Activated effector memory CD4-positive, alpha-beta T cell treated with Interleukin-2 at 50 U/mL for 16 hours (primary cell): ENCODE measurements around the gene AKAP10.
"Not testable (repeated sequence)": the region's sequence is repeated elsewhere in the genome, so short reads cannot be mapped to it uniquely, and the experiment has no call there.

ENCODE experiments used
- DNase-seq: peaks from one replicate; pipeline ENCODE4 v3.0.0-alpha.2; 2020

AKAP10 gene, protein sequence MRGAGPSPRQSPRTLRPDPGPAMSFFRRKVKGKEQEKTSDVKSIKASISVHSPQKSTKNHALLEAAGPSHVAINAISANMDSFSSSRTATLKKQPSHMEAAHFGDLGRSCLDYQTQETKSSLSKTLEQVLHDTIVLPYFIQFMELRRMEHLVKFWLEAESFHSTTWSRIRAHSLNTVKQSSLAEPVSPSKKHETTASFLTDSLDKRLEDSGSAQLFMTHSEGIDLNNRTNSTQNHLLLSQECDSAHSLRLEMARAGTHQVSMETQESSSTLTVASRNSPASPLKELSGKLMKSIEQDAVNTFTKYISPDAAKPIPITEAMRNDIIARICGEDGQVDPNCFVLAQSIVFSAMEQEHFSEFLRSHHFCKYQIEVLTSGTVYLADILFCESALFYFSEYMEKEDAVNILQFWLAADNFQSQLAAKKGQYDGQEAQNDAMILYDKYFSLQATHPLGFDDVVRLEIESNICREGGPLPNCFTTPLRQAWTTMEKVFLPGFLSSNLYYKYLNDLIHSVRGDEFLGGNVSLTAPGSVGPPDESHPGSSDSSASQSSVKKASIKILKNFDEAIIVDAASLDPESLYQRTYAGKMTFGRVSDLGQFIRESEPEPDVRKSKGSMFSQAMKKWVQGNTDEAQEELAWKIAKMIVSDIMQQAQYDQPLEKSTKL

DNA sequence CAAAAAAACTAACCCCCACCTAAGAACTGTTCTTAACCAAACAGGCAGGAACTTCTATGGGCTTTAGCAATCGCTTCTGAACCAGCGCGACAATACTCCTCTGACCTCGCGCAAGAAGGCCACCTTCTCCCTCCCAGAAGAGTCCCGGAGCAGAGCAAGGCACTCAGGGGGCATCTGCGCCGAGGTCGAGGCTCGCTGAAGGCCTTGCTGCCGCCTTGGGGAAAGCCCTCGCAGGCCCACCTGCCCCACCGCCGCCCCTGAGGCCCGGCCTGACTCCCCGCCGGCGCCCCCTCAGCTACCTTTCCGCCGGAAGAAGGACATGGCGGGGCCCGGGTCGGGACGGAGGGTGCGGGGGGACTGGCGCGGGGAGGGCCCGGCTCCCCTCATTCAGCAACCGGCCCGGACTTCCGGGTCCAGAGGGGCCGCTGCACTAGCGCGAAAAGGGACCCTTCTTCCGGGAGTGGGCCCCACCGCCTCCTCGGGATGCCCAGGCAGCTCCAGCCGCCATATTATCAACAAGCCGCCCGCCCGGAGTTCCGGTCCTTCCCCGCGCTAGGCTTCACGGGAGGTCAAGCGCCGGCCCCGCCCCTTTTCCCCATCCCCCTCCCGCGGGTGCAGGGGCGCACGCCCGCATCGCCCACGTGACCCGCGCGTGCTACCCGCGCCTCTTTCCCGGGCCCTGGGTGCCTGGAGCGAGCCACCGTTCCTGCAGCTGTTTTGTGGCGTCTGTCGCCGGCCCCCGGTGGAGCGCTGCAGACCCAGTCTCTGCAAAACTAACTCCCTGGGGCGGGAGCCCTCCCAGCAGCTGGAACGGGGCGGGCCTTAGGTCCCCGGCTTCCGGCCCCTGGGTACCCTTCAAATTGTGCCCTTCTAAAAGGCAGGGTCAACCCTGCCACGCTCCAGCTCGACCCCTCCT, at the start of gene AKAP10:
AKAP10 (minus strand) TSS at position 536 of the 916 bp plus-strand sequence; CDS start at position 387, 149 bp downstream.
- DNase-seq, result peak; percentile 89

DNA sequence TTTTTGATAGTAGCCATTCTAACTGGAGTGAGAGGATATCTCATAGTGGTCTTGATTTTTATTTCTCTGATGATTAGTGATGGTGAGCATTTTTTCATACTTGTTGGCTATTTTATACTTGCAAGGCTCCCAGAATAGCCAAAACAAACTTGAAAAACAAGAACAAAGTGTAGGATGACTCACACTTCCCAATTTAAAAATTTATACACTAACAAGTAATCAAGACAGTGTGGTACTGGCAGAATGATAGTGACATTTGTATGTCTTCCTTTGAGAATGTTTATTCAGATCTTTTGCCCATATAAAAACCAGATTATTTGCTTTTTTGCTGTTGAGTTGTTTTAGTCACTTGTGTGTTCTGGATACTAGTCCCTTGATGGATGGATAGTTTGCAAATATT, 49.3 kb upstream of the AKAP10 start:
- DNase-seq, result no peak

DNA sequence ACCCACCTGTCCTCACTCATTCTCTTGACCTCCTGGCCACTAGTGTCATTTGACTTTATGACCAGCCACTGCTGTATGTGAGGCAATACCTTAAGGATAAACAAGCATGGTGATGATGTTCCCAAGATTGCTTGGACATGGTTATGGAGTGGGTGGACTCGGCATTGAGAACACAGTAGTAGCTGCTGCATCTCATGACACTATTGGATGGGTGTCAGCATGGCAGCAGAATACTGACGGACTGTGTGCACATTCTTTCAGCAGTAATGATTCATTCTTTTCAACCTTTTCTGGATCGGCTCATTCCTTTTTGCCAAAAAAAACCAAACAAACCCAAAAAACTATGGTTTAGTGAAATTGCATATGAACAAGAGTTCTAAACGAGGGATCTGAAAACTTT, 45.1 kb upstream of the AKAP10 start:
- DNase-seq, result no peak

DNA sequence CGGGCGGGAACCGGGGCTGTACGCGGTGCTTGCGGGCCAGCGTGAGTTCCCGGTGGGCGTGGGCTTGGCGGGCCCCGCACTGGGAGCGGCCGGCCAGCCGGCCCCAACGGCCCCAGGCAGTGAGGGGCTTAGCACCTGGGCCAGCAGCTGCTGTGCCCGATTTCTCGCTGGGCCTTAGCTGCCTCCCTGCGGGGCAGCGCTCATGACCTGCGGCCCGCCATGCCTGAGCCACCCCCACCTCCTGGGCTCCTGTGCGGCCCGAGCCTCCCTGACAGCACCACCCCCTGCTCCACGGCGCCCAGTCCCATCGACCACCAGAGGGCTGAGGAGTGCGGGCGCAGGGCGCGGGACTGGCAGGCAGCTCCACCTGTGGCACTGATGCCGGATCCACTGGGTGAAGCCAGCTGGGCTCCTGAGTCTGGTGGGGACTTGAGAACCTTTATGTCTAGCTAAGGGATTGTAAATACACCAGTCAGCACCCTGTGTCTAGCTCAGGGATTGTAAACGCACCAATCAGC, 38.9 kb upstream of the AKAP10 start:
- not testable (repeated sequence) for DNase-seq

DNA sequence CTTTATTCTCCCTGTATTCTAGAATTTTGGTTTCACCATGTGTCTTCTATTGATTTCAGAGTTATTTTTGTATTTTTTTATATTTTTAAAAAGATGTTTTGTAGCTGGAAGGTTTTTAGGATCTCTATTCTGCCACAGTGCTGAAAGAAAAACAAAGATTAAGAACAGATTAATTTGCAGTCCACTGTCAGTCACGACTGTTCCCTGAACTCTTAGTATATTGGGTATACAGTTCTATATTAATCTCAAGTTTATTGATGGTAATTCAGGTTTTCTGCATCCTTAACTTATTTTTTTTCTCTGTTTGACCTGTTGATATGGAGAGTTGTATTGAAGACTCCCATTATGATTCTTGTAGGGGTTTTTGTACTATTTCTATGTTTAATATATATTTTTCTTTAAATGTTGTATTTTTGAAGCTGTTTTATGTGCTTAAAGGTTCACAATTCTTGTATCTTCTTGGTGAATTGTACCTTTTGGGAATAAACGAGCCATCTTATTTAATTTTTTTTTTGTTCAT, 34.4 kb upstream of the AKAP10 start:
- DNase-seq, result no peak

DNA sequence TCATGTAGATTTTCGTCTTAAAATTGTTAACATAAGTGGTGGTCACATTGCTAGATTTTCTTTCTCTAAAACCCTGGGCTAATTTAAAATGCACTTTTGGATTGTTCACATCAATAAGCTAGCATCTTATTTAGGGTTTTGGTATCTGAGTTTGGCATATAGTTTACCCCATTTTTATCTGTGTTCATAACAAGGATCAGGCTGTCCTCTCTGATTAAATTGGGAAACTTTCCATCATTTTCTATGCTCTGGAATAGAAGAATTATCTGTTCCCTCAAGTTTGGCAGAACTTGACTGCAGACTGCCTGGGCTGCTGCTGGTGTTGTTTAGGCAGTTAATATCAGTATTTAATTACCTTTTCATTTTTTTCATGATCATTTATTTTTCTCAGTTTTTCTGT, 33.3 kb upstream of the AKAP10 start:
- no peak for DNase-seq

DNA sequence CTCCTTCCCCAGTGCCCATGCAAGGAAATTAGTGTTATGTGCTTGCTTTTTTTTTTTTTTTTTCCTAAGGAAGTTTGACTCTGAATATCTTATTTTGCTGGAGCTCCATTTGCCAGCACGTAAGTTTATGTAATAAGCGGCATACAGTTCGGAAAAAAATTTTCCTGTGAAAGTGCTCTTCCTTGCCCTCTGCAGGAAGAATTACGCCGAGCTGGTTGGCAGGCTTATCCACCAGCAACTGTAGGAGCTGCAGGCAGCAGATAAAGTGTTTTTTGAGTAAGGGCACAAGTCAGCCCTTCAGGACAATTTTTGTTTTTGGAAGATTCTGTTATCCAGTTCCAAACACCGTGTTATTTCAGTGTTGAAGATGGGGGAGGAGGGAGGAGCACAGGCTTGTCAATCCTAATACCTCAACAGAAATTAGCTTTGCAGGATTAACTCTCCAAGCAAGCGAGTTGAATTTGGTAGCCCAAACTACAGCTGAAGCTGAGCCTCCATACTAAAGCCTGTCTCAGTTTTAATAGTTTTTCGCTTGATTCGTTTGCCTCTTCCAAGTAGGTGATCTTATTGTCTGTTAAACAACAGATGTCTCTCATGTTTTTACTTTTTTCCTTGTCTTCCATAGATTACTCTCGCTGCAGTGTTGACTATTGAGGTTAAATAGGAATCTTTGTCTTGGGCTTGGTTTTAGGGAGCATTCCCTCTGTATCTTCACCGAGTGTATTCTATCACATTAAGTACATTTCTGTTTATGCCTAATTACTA, 32.7 kb upstream of the AKAP10 start:
- DNase-seq, result no peak

DNA sequence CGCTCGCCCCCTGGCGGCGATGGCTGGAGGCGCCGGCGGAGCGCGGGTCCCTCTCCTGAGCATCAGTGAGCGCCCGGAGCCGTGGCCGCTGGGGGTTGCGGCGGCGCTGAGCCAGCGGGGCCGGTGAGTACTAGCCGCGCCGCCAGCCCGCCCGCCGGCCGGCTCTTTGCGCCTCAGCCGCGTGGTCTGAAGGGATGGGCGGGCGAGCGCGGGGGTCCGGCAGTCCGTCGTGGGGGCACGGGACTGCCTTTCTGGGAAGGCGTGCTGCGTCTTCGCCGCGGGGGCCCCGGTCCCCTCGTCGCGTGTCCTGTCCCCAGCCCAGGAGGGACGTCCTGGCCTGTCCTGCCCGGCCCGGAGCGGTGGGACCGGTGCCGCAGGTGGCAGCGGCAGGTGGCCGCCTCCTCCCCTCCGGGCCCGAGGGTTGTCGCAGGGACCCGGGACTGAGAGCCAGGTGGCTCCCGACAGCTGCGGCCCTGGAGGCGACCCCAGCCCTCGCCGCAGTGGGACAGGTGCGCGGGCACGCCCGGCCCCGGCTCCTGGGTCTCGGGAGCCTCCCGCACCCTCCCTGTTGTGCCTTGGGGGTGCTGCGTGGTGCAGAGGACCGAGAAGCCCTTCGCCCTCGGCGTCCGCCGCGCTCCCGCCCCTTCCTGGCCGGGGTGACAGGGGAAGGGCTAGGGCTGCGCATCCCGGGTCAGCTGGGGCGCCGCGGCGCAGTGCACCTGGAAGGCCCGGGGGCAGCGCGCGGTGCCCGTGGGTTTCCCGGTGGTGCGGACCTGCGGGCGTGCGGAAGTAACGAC, 31.9 kb upstream of the AKAP10 start, which contains the start of gene SPECC1:
SPECC1 (plus strand) TSS at position 58 of the 797 bp plus-strand sequence. CDS start 87,293 bp downstream, outside the sequence.
- DNase-seq, result peak; percentile 82

DNA sequence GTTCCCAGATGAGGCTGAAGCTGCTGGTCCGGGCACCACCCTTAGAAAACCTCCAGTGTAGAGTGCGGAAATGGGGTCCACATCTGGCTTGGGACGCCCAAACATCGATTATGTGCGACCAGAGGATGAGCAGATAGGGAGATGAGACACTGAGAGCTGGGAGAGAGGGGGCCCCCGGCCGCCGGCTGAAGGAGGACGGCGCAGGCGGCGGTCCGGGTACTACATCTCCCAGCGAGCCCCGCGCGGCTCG, 31.3 kb upstream of the AKAP10 start:
- no peak for DNase-seq

DNA sequence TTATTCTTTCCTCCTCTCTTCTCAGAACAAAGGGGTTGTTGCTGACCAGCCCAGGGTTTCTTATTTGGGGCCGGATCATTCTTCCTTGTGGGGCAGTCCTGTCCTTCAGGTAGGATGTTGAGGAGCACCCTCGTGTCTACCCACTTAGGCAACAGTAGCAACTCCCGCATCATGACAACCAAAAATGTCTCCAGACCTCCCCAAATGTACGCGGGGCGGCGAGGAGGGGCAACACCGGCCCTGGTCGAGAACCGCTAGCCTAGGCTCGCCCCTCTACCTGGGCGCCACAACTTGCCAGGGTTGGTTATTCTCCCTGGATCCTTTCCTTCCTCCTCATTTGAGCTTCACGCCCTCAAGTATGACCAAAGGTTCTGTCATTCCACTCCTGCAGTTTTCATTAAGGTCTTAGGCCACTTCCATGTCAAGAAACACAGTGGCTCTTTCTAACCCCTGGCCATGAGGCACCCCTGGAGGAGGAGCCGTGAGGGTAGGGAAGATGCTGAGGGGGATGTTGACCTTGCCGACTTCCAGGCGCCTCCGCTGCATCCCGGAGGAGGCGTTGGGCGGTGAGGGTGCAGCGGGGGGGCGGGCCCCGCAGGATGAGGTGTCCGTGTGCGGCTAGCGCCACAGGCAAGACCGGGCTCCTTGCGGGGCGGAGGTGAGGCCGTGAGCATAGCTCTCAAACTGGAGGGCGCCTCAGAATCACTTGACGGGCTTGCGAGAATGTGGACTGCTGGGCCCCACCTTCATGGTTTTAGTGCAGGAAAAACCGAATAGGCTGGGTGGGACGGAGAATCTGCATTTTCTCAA, 30.8 kb upstream of the AKAP10 start:
- no peak for DNase-seq

DNA sequence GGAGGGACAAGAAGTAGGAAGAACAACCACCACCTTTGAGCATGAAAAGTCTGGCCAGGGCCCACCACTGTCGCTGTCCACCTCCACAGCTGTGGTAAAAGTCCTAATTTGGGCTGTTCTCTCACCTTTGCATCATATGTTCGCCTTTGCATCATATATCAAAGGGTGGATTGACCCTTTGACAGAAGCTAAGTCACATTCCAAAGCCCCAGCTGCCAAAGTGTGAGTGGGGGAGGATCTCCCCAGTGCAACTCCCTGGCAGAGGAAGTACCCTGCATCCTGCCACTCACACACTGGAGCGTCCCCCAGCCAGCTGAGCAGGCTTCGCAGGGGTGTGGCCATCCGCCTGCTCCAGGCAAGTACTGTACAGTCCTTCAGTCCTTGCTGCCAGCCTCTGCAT, 18.9 kb upstream of the AKAP10 start:
- DNase-seq, result no peak

DNA sequence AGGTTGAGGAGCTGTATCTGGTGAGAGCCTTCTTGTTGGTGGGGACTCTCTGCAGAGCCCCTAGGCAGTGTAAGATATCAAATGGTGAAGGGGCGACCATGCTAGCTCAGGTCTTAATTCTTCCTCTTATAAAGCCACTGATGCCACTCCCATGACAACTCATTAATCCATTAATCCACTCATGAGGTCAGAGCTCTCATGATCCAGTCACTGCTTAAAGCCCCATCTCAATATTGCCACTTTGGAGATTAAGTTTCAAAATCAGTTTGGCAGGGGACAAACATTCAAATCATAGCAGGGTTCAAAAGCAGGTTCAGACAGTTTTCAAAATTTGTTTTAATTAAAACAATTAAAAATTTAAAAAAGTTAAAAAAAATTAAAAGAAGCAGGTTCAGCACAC, 18.5 kb upstream of the AKAP10 start:
- DNase-seq, result no peak

DNA sequence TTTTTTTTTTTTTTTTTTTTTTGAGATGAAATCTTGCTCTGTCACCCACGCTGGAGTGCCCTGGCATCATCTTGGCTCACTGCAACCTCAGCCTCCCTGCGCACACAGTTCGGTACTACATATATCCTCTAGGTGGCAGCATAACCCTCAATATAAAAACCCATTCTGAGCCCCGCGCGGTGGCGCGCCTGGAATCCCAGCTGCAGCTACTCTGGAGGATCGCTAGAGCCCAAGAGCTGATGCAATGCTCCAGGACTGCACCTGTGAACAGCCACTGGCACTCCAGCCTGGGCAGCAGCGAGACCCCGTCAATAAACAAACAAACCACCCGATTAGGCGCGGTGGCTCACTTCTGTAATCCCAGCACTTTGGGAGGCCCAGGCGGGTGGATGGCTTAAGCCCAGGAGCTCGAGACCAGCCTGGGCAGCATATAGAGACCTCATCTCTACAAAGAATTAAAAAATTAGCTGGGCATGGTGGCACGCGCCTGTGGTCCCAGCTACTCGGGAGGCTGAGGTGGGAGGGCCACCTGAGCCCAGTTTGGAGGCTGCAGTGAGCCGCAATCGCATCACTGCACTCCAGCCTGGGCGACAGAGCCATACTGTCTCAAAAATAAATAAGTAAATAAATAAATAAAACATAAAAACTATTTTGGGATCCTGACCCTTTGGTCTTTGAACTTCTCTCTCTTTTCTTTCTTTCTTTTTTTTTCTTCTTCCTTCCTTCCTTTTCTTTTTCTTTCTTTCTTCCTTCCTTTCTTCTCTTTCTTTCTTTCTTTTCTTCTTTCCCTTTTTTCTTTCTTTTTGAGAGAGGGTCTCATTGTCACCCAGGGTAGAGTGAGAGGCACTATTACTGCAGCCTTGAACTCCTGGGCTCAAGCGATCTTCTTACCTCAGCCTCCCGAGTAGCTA, 15.4 kb upstream of the AKAP10 start:
- DNase-seq, result peak; percentile 53

DNA sequence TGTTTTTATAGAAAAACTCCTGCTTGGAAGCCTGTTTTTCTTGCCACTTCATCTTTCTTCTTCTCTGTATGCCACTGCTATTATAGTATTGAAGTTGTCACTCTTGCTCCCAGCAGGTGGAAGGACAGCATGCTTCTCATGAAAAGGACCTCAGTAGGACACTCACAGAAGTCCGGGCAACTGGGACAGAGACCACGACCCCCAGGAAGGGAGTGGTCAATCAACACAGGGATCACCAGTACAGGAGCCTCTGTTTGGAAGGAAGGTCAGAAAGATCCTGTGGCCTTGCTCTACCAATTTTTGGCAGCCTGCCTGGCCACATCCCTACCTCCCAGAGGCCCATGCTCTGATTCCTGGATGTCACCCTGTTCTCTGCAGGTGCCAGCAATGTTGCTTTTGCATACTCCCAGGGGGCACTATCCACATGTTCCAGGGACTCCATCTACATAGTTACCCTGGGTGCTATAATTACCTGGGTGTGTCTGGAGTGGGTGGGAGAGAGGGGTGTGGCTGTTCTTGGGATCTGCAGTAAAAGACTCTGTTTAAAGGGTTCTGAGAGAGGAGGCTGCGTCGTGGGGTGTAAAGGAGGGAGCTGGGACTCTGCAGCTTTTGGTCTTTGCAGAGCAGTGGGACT, 13.7 kb upstream of the AKAP10 start:
- no peak for DNase-seq

DNA sequence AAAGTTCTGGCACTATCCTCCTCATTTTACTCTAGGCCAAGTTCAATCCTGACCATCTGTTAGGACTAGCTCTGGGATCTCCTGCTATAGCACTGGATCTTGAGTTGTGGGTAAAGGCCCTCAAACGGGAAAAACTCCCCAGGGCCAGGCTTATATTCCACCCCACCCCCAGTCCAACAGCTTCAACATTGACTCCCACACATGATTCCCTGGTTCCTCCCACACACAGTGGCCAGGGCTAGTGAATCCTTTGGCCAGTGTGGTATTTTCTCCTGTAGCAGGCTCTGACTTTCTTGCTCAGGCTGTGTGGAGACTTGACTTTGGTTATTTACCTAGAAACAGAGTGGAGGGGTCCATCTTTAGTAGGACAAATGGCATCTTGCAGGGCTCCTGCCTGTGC, 10.3 kb upstream of the AKAP10 start:
- no peak for DNase-seq

DNA sequence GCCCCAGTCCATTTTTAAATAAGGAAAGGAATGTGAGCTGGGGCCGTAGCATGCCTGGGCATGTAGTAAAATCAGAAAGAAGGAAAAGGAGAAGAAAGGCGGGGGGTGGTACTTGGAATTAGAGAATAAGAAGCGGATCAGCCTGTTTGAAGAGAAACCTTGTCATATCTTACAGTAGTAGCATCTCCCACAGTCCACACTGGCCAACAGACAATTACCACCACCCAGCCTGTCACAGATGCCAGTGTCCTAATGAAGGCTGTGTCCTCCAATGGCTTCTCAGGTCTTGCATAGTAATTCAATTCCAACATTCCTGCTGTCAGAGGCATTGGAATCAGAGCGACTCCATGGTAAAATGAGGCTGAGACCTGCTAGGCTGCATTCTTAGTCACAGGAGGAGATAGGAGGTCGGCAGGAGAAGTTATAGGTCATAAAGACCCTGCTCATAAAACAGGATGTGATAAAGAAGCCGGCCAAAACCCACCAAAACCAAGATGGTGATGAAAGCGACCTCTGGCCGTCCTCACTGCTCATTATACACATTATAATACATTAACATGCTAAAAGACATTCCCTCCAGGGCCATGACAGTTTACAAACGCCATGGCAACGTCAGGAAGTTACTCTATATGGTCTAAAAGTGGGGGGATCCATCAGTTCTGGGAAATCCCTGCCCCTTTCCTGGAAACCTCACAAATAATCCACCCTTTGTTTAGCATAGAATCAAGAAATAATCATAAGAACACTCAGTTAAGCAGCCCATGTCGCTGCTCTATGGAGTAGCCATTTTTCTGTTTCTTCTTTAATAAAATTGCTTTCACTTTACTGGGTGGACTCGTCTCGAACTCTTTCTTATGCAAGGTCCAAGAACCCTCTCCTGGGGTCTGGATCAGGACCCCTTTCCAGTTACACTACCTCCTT, 9.6 kb upstream of the AKAP10 start:
- DNase-seq, result no peak

DNA sequence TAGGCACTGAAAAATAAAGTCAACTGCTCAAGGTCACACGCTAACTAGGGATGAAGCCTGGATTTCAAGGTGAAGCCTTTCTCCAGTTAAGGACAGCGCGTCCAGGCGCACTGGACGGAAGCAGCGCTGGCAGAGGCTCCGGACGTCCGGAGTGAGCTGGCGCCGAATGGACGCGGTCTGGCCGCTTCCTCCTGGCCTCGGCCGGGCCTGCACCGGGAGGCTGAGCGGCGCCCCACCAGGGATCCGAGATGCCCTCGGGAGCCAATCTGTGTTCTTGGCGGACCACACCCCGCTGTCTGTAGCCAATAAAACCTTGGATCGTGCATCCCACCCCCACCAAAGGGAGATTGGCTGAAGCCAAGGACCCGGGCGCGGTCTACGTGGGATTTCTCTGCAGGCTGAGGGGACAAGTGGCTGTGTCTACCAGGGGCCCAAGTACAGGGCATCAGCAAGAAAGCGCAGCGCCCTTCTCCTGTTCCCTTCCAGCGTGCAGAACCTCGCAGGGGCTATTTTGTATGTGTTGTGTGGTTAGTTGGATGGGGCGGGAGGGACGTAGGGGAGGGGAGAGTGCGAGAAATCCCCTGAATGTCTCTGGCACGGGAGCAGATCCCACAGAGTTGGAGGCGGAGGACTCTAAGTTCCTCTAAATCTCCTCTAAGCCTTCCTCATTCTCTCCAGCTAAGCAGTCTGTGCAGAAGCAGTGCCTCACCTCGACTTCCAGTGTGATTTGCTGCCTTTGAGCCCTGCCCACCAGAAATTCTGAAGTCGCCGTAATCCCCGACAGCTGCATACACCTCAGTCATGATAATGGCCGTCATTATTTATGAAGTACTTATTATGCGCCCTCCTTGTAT, 2.5 kb upstream of the AKAP10 start:
- no peak for DNase-seq
